Neural cell (in vitro differentiated cells): ENCODE results near the gene RAP1GAP2.

Experiments
- CTCF ChIP-seq: fragments of 450-650 bp; IDR thresholded peaks from 2 replicates; pipeline ENCODE4 v1.5.1; 2014; ENCODE audit warnings: antibody characterized with exemption, mild to moderate bottlenecking, moderate library complexity; ENCODE audit not compliant: poor library complexity, severe bottlenecking
- EP300 ChIP-seq: fragments of 450-650 bp; conservative IDR thresholded peaks from 2 replicates; pipeline ENCODE4 v1.6.1; 2014; ENCODE audit warnings: antibody characterized with exemption, mild to moderate bottlenecking, moderate library complexity; ENCODE audit not compliant: poor library complexity, severe bottlenecking
- EZH2 ChIP-seq: fragments of 200-600, 300-800 bp; shearing (Covaris generic), sonication (generic); IDR thresholded peaks from 2 replicates; pipeline ENCODE4 v1.6.1; 2014; ENCODE audit warnings: antibody characterized with exemption, low read length, borderline replicate concordance, mild to moderate bottlenecking; ENCODE audit not compliant: insufficient read depth, poor library complexity, severe bottlenecking
- MXI1 ChIP-seq: fragments of 450-650 bp; conservative IDR thresholded peaks from 2 replicates; pipeline ENCODE4 v1.6.1; 2014; ENCODE audit warnings: antibody characterized with exemption, mild to moderate bottlenecking; ENCODE audit not compliant: poor library complexity, severe bottlenecking
- POLR2AphosphoS5 ChIP-seq: IDR thresholded peaks from 2 replicates; pipeline ENCODE4 v1.6.1; 2012
- RAD21 ChIP-seq: fragments of 450-650 bp; conservative IDR thresholded peaks from 2 replicates; pipeline ENCODE4 v1.6.1; 2014; ENCODE audit warnings: antibody characterized with exemption, mild to moderate bottlenecking, moderate library complexity
- REST ChIP-seq: IDR thresholded peaks from 2 replicates; pipeline ENCODE4 v1.6.1; 2012; ENCODE audit warnings: borderline replicate concordance
- SMC3 ChIP-seq: fragments of 450-650 bp; conservative IDR thresholded peaks from 2 replicates; pipeline ENCODE4 v1.6.1; 2014; ENCODE audit warnings: antibody characterized with exemption, mild to moderate bottlenecking, moderate library complexity; ENCODE audit not compliant: poor library complexity
- TAF1 ChIP-seq: IDR thresholded peaks from 2 replicates; pipeline ENCODE4 v1.6.1; 2012; ENCODE audit warnings: low read depth

- TF ChIP-seq SMC3 (no peak), CTCF (no peak), EZH2 (no peak), POLR2AphosphoS5 (no peak), TAF1 (no peak), RAD21 (no peak), EP300 (no peak), REST (no peak), MXI1 (no peak)
Observed at GRCh38 chr17:2856727-2857126, 60.5 kb downstream of the RAP1GAP2 start.
